Measurements from ENCODE around the gene PTCH1.

Gene PTCH1

GRCh38 chr9:95463148-95464060 is 53.4 kb downstream of the PTCH1 start:
- no peaks in the 10 kb centered on the region for H3K9me3 ChIP-seq (ENCODE audit: insufficient read depth, low read length)
- H3K36me3 ChIP-seq (ENCODE audit: insufficient read depth, insufficient read length, low read length): peaks cover 90% of the 10 kb centered on the region
- no peak overlapping the region for H3K4me3 ChIP-seq (ENCODE audit: insufficient read length, low read depth)
- TF ChIP-seq YY1 (IDR thresholded peaks at IDR 0.05; ENCODE audit: insufficient read depth, insufficient read length) (no peak), ZNF274 (IDR thresholded peaks at IDR 0.05; ENCODE audit: low read depth, low read length) (no peak), SUZ12 (IDR thresholded peaks at IDR 0.05; ENCODE audit: extremely low read depth, insufficient read depth, insufficient read length) (no peak)
- no peak overlapping the region for H3K9ac ChIP-seq (ENCODE audit: insufficient read length, low read depth)
- H3K27me3 ChIP-seq (ENCODE audit: insufficient read depth, insufficient read length): no peaks in the 10 kb centered on the region
- H3K4me1 ChIP-seq (ENCODE audit: insufficient read depth, insufficient read length): peaks cover 10% of the 10 kb centered on the region
- DNase-seq (ENCODE audit: low read depth, low spot score): no peak

GRCh38 chr9:95462249-95463147 is 54.3 kb downstream of the PTCH1 start:
- Histone ChIP-seq H3K9me3 (ENCODE audit: insufficient read depth, low read length) (no peaks in the 10 kb centered on the region), H3K27me3 (ENCODE audit: insufficient read depth, insufficient read length) (no peaks in the 10 kb centered on the region), H3K36me3 (ENCODE audit: insufficient read depth, insufficient read length, low read length) (peaks cover 92% of the 10 kb centered on the region), H3K4me3 (ENCODE audit: insufficient read length, low read depth) (no peak overlapping the region), H3K9ac (ENCODE audit: insufficient read length, low read depth) (no peak overlapping the region), H3K4me1 (ENCODE audit: insufficient read depth, insufficient read length) (peaks cover 10% of the 10 kb centered on the region)
- DNase-seq (ENCODE audit: low read depth, low spot score): no peak
- TF ChIP-seq SUZ12 (IDR thresholded peaks at IDR 0.05; ENCODE audit: extremely low read depth, insufficient read depth, insufficient read length): no peak

- Histone ChIP-seq H3K9me3 (ENCODE audit: insufficient read depth, low read length) (no peaks in the 10 kb centered on the region), H3K36me3 (ENCODE audit: insufficient read depth, insufficient read length, low read length) (peaks cover 91% of the 10 kb centered on the region), H3K4me1 (ENCODE audit: insufficient read depth, insufficient read length) (peaks cover 10% of the 10 kb centered on the region), H3K27me3 (ENCODE audit: insufficient read depth, insufficient read length) (no peaks in the 10 kb centered on the region), H3K4me3 (ENCODE audit: insufficient read length, low read depth) (no peak overlapping the region), H3K9ac (ENCODE audit: insufficient read length, low read depth) (no peak overlapping the region)
- no peak for DNase-seq (ENCODE audit: low read depth, low spot score)
- TF ChIP-seq YY1 (IDR thresholded peaks at IDR 0.05; ENCODE audit: insufficient read depth, insufficient read length) (no peak), SUZ12 (IDR thresholded peaks at IDR 0.05; ENCODE audit: extremely low read depth, insufficient read depth, insufficient read length) (no peak), ZNF274 (IDR thresholded peaks at IDR 0.05; ENCODE audit: low read depth, low read length) (no peak)
These were observed 55.1 kb downstream of the PTCH1 start for GRCh38 chr9:95461448-95462248.

GRCh38 chr9:95460518-95461164 is 56.1 kb downstream of the PTCH1 start:
- no peak for DNase-seq (ENCODE audit: low read depth, low spot score)
- Histone ChIP-seq H3K9me3 (ENCODE audit: insufficient read depth, low read length) (no peaks in the 10 kb centered on the region), H3K9ac (ENCODE audit: insufficient read length, low read depth) (no peak overlapping the region), H3K4me3 (ENCODE audit: insufficient read length, low read depth) (no peak overlapping the region), H3K36me3 (ENCODE audit: insufficient read depth, insufficient read length, low read length) (peaks cover 91% of the 10 kb centered on the region), H3K27me3 (ENCODE audit: insufficient read depth, insufficient read length) (no peaks in the 10 kb centered on the region), H3K4me1 (ENCODE audit: insufficient read depth, insufficient read length) (peaks cover 10% of the 10 kb centered on the region)
- no peak for TF ChIP-seq YY1 (IDR thresholded peaks at IDR 0.05; ENCODE audit: insufficient read depth, insufficient read length)
- no peak for TF ChIP-seq ZNF274 (IDR thresholded peaks at IDR 0.05; ENCODE audit: low read depth, low read length)
- no peak for TF ChIP-seq SUZ12 (IDR thresholded peaks at IDR 0.05; ENCODE audit: extremely low read depth, insufficient read depth, insufficient read length)

- peaks cover 91% of the 10 kb centered on the region for H3K36me3 ChIP-seq (ENCODE audit: insufficient read depth, insufficient read length, low read length)
- no peak for TF ChIP-seq SUZ12 (IDR thresholded peaks at IDR 0.05; ENCODE audit: extremely low read depth, insufficient read depth, insufficient read length)
- no peak for TF ChIP-seq YY1 (IDR thresholded peaks at IDR 0.05; ENCODE audit: insufficient read depth, insufficient read length)
- TF ChIP-seq ZNF274 (IDR thresholded peaks at IDR 0.05; ENCODE audit: low read depth, low read length): no peak
- H3K9me3 ChIP-seq (ENCODE audit: insufficient read depth, low read length): no peaks in the 10 kb centered on the region
- H3K27me3 ChIP-seq (ENCODE audit: insufficient read depth, insufficient read length): no peaks in the 10 kb centered on the region
- H3K9ac ChIP-seq (ENCODE audit: insufficient read length, low read depth): no peak overlapping the region
- DNase-seq (ENCODE audit: low read depth, low spot score): no peak
- H3K4me1 ChIP-seq (ENCODE audit: insufficient read depth, insufficient read length): peaks cover 10% of the 10 kb centered on the region
- no peak overlapping the region for H3K4me3 ChIP-seq (ENCODE audit: insufficient read length, low read depth)
These were observed 56.8 kb downstream of the PTCH1 start for GRCh38 chr9:95459851-95460517.

- peaks cover 91% of the 10 kb centered on the region for H3K36me3 ChIP-seq (ENCODE audit: insufficient read depth, insufficient read length, low read length)
- H3K9ac ChIP-seq (ENCODE audit: insufficient read length, low read depth): no peak overlapping the region
- no peak for DNase-seq (ENCODE audit: low read depth, low spot score)
These were observed 57.6 kb downstream of the PTCH1 start for GRCh38 chr9:95459178-95459577.

More at GRCh38 chr9:95459178-95459577, 57.6 kb downstream of the PTCH1 start:
- Histone ChIP-seq H3K4me1 (ENCODE audit: insufficient read depth, insufficient read length) (peaks cover 10% of the 10 kb centered on the region), H3K9me3 (ENCODE audit: insufficient read depth, low read length) (no peaks in the 10 kb centered on the region), H3K27me3 (ENCODE audit: insufficient read depth, insufficient read length) (no peaks in the 10 kb centered on the region), H3K4me3 (ENCODE audit: insufficient read length, low read depth) (no peak overlapping the region)
- TF ChIP-seq SUZ12 (IDR thresholded peaks at IDR 0.05; ENCODE audit: extremely low read depth, insufficient read depth, insufficient read length) (no peak), ZNF274 (IDR thresholded peaks at IDR 0.05; ENCODE audit: low read depth, low read length) (no peak), YY1 (IDR thresholded peaks at IDR 0.05; ENCODE audit: insufficient read depth, insufficient read length) (no peak)
